Vagina (tissue), 2 donors: ENCODE results near the gene JAG2. TPM values are rescaled to one million over a fixed set of nuclear protein-coding genes. Genes with fewer than 3 reads are reported as not detected.

Experiments
- DNase-seq, 2 donors: peaks; one replicate each; pipeline ENCODE4 v3.0.0-alpha.2; 2017; ENCODE audit errors: extremely low spot score in 2 of 2
- H3K27ac ChIP-seq: fragments of 200-600 bp; sonication (generic); one replicate; pipeline ENCODE4 v1.5.1; 2019
- H3K27me3 ChIP-seq: fragments of 200-600 bp; sonication (generic); one replicate; pipeline ENCODE4 v1.5.1; 2019
- H3K36me3 ChIP-seq, 2 donors: fragments of 200-600 bp; sonication (generic); one replicate each; pipeline ENCODE4 v1.5.1; 2017 to 2019
- H3K4me1 ChIP-seq: fragments of 200-600 bp; sonication (generic); one replicate; pipeline ENCODE4 v1.5.1; 2019
- H3K4me3 ChIP-seq, 2 donors: fragments of 200-600 bp; sonication (generic); 1 replicate in 1 of 2; 2 replicates in 1 of 2; pipeline ENCODE4 v1.5.1; 2016 to 2019
- H3K9me3 ChIP-seq: fragments of 200-600 bp; sonication (generic); one replicate; pipeline ENCODE4 v1.5.1; 2019
- CTCF ChIP-seq, 3 experiments: fragments of 450-650 bp in 2 of 3; fragments of 200-600 bp in 1 of 3; sonication (generic) in 1 of 3; IDR thresholded peaks; one replicate each; pipeline ENCODE4 v1.5.1; 2017 to 2019; ENCODE audit warnings: antibody characterized with exemption in 3 of 3, mild to moderate bottlenecking in 2 of 3, moderate library complexity in 2 of 3
- POLR2A ChIP-seq, 2 donors: fragments of 450-650 bp; IDR thresholded peaks; one replicate each; pipeline ENCODE4 v1.6.1; 2017; ENCODE audit warnings: antibody characterized with exemption in 2 of 2, mild to moderate bottlenecking in 2 of 2, moderate library complexity in 2 of 2
- POLR2AphosphoS5 ChIP-seq, 2 donors: sonication (generic); formaldehyde crosslinking; IDR thresholded peaks; one replicate each; pipeline ENCODE4 v1.9.0; 2017; ENCODE audit warnings: antibody characterized with exemption in 2 of 2, mild to moderate bottlenecking in 2 of 2, low read depth in 1 of 2; ENCODE audit not compliant: insufficient read depth in 1 of 2
- intact Hi-C: fragments of 100-400 bp; cut with DNase I; formaldehyde crosslinking; loops from one replicate; pipeline ENCODE4 v1.15.1; 2023
- total RNA-seq: library from RNA; depleted of rRNA; stranded (reverse); fragments of >200 nt; gene quantifications from one replicate; pipeline ENCODE4 v1.2.3, GENCODE V29; 2016

The JAG2 gene
- total RNA-seq, 1 donor from 2014 or later = 17.7 TPM

GRCh38 chr14:105155681-105156413 lies 12.7 kb downstream of the JAG2 start:
- H3K27me3 ChIP-seq = no peaks in the 10 kb centered on the region
- no peak overlapping the region for H3K27ac ChIP-seq
- intact Hi-C loops = no loop called here
- no peaks in the 10 kb centered on the region for H3K9me3 ChIP-seq
- DNase-seq = no peak
- TF ChIP-seq CTCF (IDR thresholded peaks at IDR 0.05) = no peak
- no peak for TF ChIP-seq POLR2AphosphoS5 (IDR thresholded peaks at IDR 0.05; ENCODE audit: insufficient read depth in 1 of 2, low read depth in 1 of 2)
- no peak for TF ChIP-seq POLR2A (IDR thresholded peaks at IDR 0.05)
- no peaks in the 10 kb centered on the region for H3K36me3 ChIP-seq
- no peak overlapping the region for H3K4me3 ChIP-seq
- no peaks in the 10 kb centered on the region for H3K4me1 ChIP-seq

DNA sequence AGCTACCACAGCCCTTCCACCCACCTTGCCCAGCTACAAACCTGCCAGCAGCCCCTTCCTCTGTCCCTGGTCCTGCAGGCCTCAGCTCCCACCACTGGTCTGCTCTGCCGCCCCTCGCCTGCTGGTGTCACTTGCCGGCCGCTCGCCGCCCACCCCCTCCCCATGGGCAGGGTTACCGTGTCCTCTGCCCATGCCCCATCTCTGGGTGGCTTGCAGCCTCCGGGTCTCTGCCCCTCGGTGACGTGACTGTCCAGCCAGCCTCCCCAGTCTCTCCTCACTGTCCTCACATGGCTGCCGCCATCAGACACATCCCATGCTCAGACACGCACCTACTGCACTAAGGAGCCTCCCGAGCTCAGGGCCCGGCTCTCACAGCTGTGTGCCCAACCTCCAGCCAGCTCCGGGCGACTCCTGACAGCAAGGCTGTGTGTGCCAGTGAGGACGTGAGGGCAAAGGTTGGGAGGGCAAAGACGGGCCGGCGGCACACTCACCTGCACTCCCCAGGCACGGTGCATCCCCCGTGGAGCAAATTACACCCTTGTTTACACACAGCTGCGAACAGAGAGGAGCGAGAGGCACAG lies 13.4 kb downstream of the JAG2 start:
- Histone ChIP-seq H3K4me3 (no peak overlapping the region), H3K27ac (no peak overlapping the region), H3K9me3 (no peaks in the 10 kb centered on the region), H3K4me1 (no peaks in the 10 kb centered on the region), H3K27me3 (no peaks in the 10 kb centered on the region), H3K36me3 (no peaks in the 10 kb centered on the region)
- no peak for DNase-seq
- intact Hi-C loops = no loop called here
- no peak for TF ChIP-seq CTCF (IDR thresholded peaks at IDR 0.05)
- no peak for TF ChIP-seq POLR2A (IDR thresholded peaks at IDR 0.05)
- TF ChIP-seq POLR2AphosphoS5 (IDR thresholded peaks at IDR 0.05; ENCODE audit: insufficient read depth in 1 of 2, low read depth in 1 of 2) = no peak

DNA sequence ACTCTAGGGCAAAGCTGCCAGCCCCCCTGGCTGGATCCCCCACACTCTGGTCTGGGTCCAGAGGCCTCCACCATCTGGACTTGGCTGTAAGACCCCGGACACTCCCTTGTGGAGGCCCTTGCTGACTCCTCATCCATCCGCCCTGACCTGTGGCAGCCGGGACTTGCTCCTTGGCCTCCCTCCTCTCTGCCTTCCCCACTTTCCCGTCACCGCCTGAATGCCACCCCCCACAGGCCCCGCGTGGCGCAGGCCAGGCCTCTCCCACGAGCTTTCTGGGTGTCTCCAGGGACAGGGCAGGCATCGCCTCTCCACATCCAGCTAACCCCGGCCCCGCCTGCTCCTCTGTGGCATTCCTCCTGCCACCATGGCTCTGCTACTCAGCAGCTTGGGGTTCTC lies 14.1 kb downstream of the JAG2 start:
- H3K9me3 ChIP-seq = no peaks in the 10 kb centered on the region
- H3K27ac ChIP-seq = no peak overlapping the region
- DNase-seq = no peak
- intact Hi-C loops = no loop called here
- H3K4me3 ChIP-seq = no peak overlapping the region
- H3K4me1 ChIP-seq = no peaks in the 10 kb centered on the region
- H3K27me3 ChIP-seq = no peaks in the 10 kb centered on the region
- H3K36me3 ChIP-seq = no peaks in the 10 kb centered on the region
- TF ChIP-seq CTCF (IDR thresholded peaks at IDR 0.05) (no peak), POLR2AphosphoS5 (IDR thresholded peaks at IDR 0.05; ENCODE audit: insufficient read depth in 1 of 2, low read depth in 1 of 2) (no peak), POLR2A (IDR thresholded peaks at IDR 0.05) (no peak)

DNA sequence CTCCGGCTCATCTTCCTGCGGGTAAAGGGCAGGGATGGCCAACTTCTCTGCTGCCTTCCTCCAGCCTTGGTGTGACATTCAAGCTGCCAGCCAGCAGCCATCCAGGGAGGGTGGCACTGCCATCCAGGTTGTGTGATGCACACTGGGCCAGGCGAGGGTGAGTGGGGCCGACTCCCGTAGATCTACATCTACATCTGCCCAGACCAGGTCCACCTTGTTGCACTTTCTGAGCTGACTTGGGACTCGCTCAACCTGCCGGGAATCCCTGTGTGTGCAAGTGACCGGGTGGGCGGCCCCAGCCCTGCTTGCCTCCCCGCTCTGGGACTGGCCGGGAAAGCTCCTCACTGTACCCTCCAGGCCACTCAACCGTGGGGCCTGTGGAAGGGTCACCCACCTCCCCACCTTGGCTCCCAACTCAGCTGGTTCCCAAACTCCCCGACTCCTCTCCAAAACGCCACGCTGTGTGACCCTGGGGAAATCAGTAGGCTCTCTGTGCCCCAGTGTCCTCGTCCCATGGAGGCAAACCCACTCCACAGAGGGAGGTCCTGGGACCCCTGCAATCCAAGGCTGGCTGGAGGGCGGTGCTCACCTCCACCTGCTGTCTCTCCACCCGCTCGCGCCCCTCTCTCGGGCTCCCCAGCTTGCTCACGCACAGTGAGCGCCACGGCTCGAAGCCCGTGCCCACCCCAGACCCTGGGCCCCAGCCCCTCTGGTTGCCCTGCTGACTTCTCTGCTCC lies 14.7 kb downstream of the JAG2 start:
- H3K36me3 ChIP-seq = no peaks in the 10 kb centered on the region
- no peaks in the 10 kb centered on the region for H3K27me3 ChIP-seq
- no peak for DNase-seq
- H3K4me3 ChIP-seq = no peak overlapping the region
- intact Hi-C loops = no loop called here
- no peak overlapping the region for H3K27ac ChIP-seq
- H3K4me1 ChIP-seq = no peaks in the 10 kb centered on the region
- TF ChIP-seq POLR2AphosphoS5 (IDR thresholded peaks at IDR 0.05; ENCODE audit: insufficient read depth in 1 of 2, low read depth in 1 of 2) (no peak), POLR2A (IDR thresholded peaks at IDR 0.05) (no peak), CTCF (IDR thresholded peaks at IDR 0.05) (no peak)
- no peaks in the 10 kb centered on the region for H3K9me3 ChIP-seq
